ENCODE data around the gene SHISA9.
"Not testable (repeated sequence)": the region's sequence is repeated elsewhere in the genome, so short reads cannot be mapped to it uniquely, and the experiment has no call there.

DNA sequence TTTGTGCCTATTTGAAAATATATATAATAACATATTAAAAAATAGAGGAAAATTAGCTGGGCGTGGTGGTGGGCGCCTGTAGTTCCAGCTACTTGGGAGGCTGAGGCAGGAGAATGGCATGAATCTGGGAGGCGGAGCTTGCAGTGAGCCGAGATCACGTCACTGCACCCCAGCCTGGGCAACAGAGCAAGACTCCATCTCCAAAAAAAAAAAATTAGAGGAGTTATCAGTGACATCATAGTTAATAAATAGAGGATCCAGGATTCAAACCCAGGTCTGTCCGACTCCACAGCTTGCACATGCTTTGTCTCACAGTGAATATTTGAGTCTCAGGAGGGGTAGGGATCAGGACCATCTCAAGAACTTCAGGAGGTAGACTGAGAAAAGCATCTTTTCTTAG, 22.2 kb downstream of the SHISA9 start:
- TF ChIP-seq CTCF (IDR thresholded peaks at IDR 0.05); POLR2A (IDR thresholded peaks at IDR 0.05; ENCODE audit: low read depth); POLR2AphosphoS5 (IDR thresholded peaks at IDR 0.05): not testable (repeated sequence)

Data from esophagus muscularis mucosa (tissue), 3 donors.